ENCODE measurements around the gene SNRNP25. TPM values are rescaled to one million over a fixed set of nuclear protein-coding genes. Genes with fewer than 3 reads are reported as not detected.

The SNRNP25 gene
- 58.6 to 78.9 TPM (median 71.2 TPM) in 5 replicates for total RNA-seq (2022; extraction: Qiagen RNA extraction)

GRCh38 chr16:53346-54236 is at the start of gene SNRNP25, which contains the start of gene POLR3K:
Gene SNRNP25, plus strand, starts transcription at chr16:53828. Its CDS starts 189 bp downstream, at chr16:54017.
Gene POLR3K, minus strand, starts transcription at chr16:53608. Its CDS starts 22 bp downstream, at chr16:53586.

GRCh38 chr16:72561-73548 is 19.2 kb downstream of the SNRNP25 start, which contains the start of gene RHBDF1:
Gene RHBDF1, minus strand, starts transcription at chr16:72631. Its CDS starts 7,616 bp downstream, at chr16:65015.

GRCh38 chr16:77807-78443 is 24.3 kb downstream of the SNRNP25 start, which contains the start of gene MPG:
Gene MPG, plus strand, starts transcription at chr16:78225. Its CDS starts 85 bp downstream, at chr16:78310.

Other genes with a start within 250 kb of the SNRNP25 start
- gene POLR3K, start 220 bp upstream of the SNRNP25 start, total RNA-seq (2022; extraction: Qiagen RNA extraction) = 31.2 to 36.0 TPM (median 35.2 TPM) in 5 replicates
- gene RHBDF1, start 18.8 kb downstream of the SNRNP25 start, total RNA-seq (2022; extraction: Qiagen RNA extraction) = 18.9 to 30.3 TPM (median 28.2 TPM) in 5 replicates
- 61.1 to 77.6 TPM (median 76.5 TPM) in 5 replicates for gene MPG, start 24.4 kb downstream of the SNRNP25 start, total RNA-seq (2022; extraction: Qiagen RNA extraction)
- 20.2 to 30.1 TPM (median 27.5 TPM) in 5 replicates for gene NPRL3, start 84.8 kb downstream of the SNRNP25 start, total RNA-seq (2022; extraction: Qiagen RNA extraction)
- 0.10 TPM in 1 of 5 replicates, not detected in the others for gene HBZ, start 98.8 kb downstream of the SNRNP25 start, total RNA-seq (2022; extraction: Qiagen RNA extraction)
- gene HBM, start 112.2 kb downstream of the SNRNP25 start, total RNA-seq (2022; extraction: Qiagen RNA extraction) = not detected in 5 replicates
- 0.45 to 0.62 TPM in 2 of 5 replicates, not detected in the others for gene HBA2, start 119.0 kb downstream of the SNRNP25 start, total RNA-seq (2022; extraction: Qiagen RNA extraction)
- 1.1 to 2.4 TPM (median 1.8 TPM) in 5 replicates for gene HBA1, start 122.9 kb downstream of the SNRNP25 start, total RNA-seq (2022; extraction: Qiagen RNA extraction)
- gene HBQ1, start 126.6 kb downstream of the SNRNP25 start, total RNA-seq (2022; extraction: Qiagen RNA extraction) = 4.5 to 8.0 TPM (median 7.3 TPM) in 5 replicates
- 40.3 to 50.6 TPM (median 43.6 TPM) in 5 replicates for gene LUC7L, start 175.6 kb downstream of the SNRNP25 start, total RNA-seq (2022; extraction: Qiagen RNA extraction)
- gene FAM234A, start 181.0 kb downstream of the SNRNP25 start, total RNA-seq (2022; extraction: Qiagen RNA extraction) = 43.7 to 49.1 TPM (median 49.0 TPM) in 5 replicates
- 2.9 to 4.9 TPM (median 4.4 TPM) in 5 replicates for gene RGS11, start 222.1 kb downstream of the SNRNP25 start, total RNA-seq (2022; extraction: Qiagen RNA extraction)
- 2.0 to 3.1 TPM (median 2.7 TPM) in 5 replicates for gene ARHGDIG, start 226.8 kb downstream of the SNRNP25 start, total RNA-seq (2022; extraction: Qiagen RNA extraction)
- 0.15 to 0.50 TPM (median 0.31 TPM) in 5 replicates for gene PDIA2, start 229.3 kb downstream of the SNRNP25 start, total RNA-seq (2022; extraction: Qiagen RNA extraction)

Data from A549 treated with AZD2906 at 1 μM for 4 hours (cell line).